Keratinocyte (primary cell): ENCODE data around the gene EIF5AL1. TPM values are rescaled to one million over a fixed set of nuclear protein-coding genes. Genes with fewer than 3 reads are reported as not detected.
"Not testable (repeated sequence)": the region's sequence is repeated elsewhere in the genome, so short reads cannot be mapped to it uniquely, and the experiment has no call there.

Experiments
- DNase-seq: peaks from one replicate; pipeline ENCODE4 v3.0.0-alpha.2; 2011; ENCODE audit warnings: low read depth, missing footprints, low spot score
- FAIRE-seq: peaks from 2 replicates; lab custom pipeline; 2011; peaks lifted over from hg19 to GRCh38; lab: Jason Lieb, UNC
- H2AFZ ChIP-seq: 2 replicates; pipeline ENCODE4 v1.6.0; 2012; ENCODE audit warnings: low read length, control low read depth, inconsistent platforms; ENCODE audit not compliant: control insufficient read depth
- H3K27ac ChIP-seq: 2 replicates; pipeline ENCODE4 v1.5.1; 2011; ENCODE audit warnings: low read length; ENCODE audit not compliant: control insufficient read depth, insufficient read depth
- H3K27me3 ChIP-seq: 3 replicates; pipeline ENCODE4 v1.6.0; 2011; ENCODE audit warnings: low read length; ENCODE audit not compliant: control insufficient read depth, insufficient read depth; ENCODE audit errors: extremely low read depth
- H3K36me3 ChIP-seq, 2 experiments: 2 replicates in 1 of 2; 3 replicates in 1 of 2; pipeline ENCODE4 v1.5.1; 2011; ENCODE audit warnings: low read length in 2 of 2, mild to moderate bottlenecking in 1 of 2; ENCODE audit not compliant: control insufficient read depth in 2 of 2, insufficient read depth in 2 of 2; ENCODE audit errors: extremely low read depth in 1 of 2
- H3K4me1 ChIP-seq: 3 replicates; pipeline ENCODE4 v1.5.1; 2011; ENCODE audit warnings: low read length; ENCODE audit not compliant: control insufficient read depth, insufficient read depth; ENCODE audit errors: extremely low read depth
- H3K4me2 ChIP-seq: 3 replicates; pipeline ENCODE4 v1.6.0; 2011; ENCODE audit warnings: low read depth, low read length; ENCODE audit not compliant: control insufficient read depth, insufficient read depth; ENCODE audit errors: extremely low read depth
- H3K4me3 ChIP-seq, 3 experiments: fragments of 200-600 bp in 1 of 3; sonication (generic) in 1 of 3; 2 replicates in 2 of 3; 3 replicates in 1 of 3; pipeline ENCODE4 v1.5.1; 2011 to 2016; ENCODE audit warnings: low read length in 3 of 3, mild to moderate bottlenecking in 3 of 3, control low read depth in 2 of 3, inconsistent platforms in 1 of 3, low read depth in 1 of 3, mixed read lengths in 1 of 3, mixed run types in 1 of 3, moderate library complexity in 1 of 3; ENCODE audit not compliant: control insufficient read depth in 2 of 3, insufficient read depth in 2 of 3; ENCODE audit errors: extremely low read depth in 1 of 3
- H3K79me2 ChIP-seq: 2 replicates; pipeline ENCODE4 v1.6.0; 2012; ENCODE audit warnings: low read length; ENCODE audit not compliant: control insufficient read depth, insufficient read depth
- H3K9ac ChIP-seq: 3 replicates; pipeline ENCODE4 v1.6.0; 2011; ENCODE audit warnings: low read length; ENCODE audit not compliant: control insufficient read depth, insufficient read depth; ENCODE audit errors: extremely low read depth
- H3K9me1 ChIP-seq: 3 replicates; pipeline ENCODE4 v1.6.0; 2011; ENCODE audit warnings: low read length; ENCODE audit not compliant: control insufficient read depth, insufficient read depth; ENCODE audit errors: extremely low read depth
- H3K9me3 ChIP-seq: 2 replicates; pipeline ENCODE4 v1.5.1; 2012; ENCODE audit warnings: low read depth, low read length; ENCODE audit not compliant: control insufficient read depth
- H4K20me1 ChIP-seq: 3 replicates; pipeline ENCODE4 v1.6.0; 2011; ENCODE audit warnings: low read length; ENCODE audit not compliant: control insufficient read depth, insufficient read depth; ENCODE audit errors: extremely low read depth
- CTCF ChIP-seq, 3 experiments: IDR thresholded peaks in 1 of 3; conservative IDR thresholded peaks in 1 of 3; optimal IDR thresholded peaks in 1 of 3; 2 replicates in 2 of 3; 3 replicates in 1 of 3; pipeline versions ENCODE3 to v1.5.1; 2011; ENCODE audit warnings: low read length in 3 of 3, mild to moderate bottlenecking in 3 of 3, moderate library complexity in 2 of 3, control low read depth in 1 of 3, inconsistent platforms in 1 of 3; ENCODE audit not compliant: insufficient read depth in 2 of 3; ENCODE audit errors: extremely low read depth in 1 of 3
- EZH2 ChIP-seq: IDR thresholded peaks from one replicate; pipeline ENCODE4 v1.6.1; 2012; ENCODE audit warnings: inconsistent platforms, mild to moderate bottlenecking, low read length, moderate library complexity
- dilution Hi-C: fragments of 300-500 bp; cut with MboI; formaldehyde crosslinking; loops from one replicate; pipeline ENCODE4 v1.7.0; 2020; ENCODE audit warnings: low sequenced_read_pairs; ENCODE audit not compliant: extremely low pct_ligation_motif_present
- polyA plus RNA-seq, 5 experiments: library from polyadenylated mRNA; depleted of rRNA in 3 of 5; stranded (reverse) in 3 of 5; stranded (forward) in 1 of 5; unstranded in 1 of 5; fragments of >200 nt; gene quantifications; 1 replicate in 1 of 5; 2 replicates in 3 of 5; 3 replicates in 1 of 5; pipeline versions ENCODE4 v1.2.1 to v1.2.3, GENCODE V29; 2011 to 2012; ENCODE audit warnings: missing spikeins in 2 of 5, low read depth in 1 of 5, low replicate concordance in 1 of 5

The EIF5AL1 gene
- polyA plus RNA-seq, 1 donor (not counting 4 experiments of a cell fraction or from before 2014, with no cell fraction given), result 1.2 TPM

DNA sequence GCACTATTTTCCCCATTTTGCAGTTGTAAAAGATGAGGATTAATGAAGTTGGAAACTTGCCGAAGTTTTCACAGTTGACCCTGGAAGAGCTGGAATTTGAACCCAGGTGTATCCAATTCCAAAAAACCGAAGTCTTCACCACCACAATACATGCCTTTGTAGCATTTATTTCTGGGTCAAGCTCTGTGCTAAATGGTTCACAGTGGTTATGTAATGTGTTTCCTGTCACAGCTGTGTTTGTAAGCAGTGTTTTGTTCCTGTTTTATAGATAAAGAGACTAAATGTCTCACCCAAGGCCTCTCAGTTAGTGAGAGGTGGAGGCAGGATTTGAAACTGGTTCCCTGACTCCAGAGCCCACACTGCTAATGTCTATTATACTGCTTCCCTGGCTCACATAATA is 30.3 kb downstream of the EIF5AL1 start:
- Histone ChIP-seq H3K9ac (no peak overlapping the region), H3K4me1 (no peaks in the 10 kb centered on the region), H3K27me3 (no peaks in the 10 kb centered on the region), H3K4me2 (no peak overlapping the region), H3K4me3 (no peak overlapping the region), H3K36me3 (no peaks in the 10 kb centered on the region), H3K9me3 (no peaks in the 10 kb centered on the region), H3K9me1 (no peaks in the 10 kb centered on the region), H3K79me2 (no peaks in the 10 kb centered on the region), H3K27ac (no peak overlapping the region), H2AFZ (no peak overlapping the region), H4K20me1 (no peaks in the 10 kb centered on the region)
- FAIRE-seq, result no peak
- TF ChIP-seq EZH2, result no peak
- TF ChIP-seq CTCF (optimal IDR thresholded peaks at IDR 0.05 in 1 of 3, IDR thresholded peaks at IDR 0.05 in 1 of 3, conservative IDR thresholded peaks at IDR 0.05 in 1 of 3; ENCODE audit: extremely low read depth in 1 of 3, insufficient read depth in 2 of 3, low read length in 3 of 3), result no peak
- dilution Hi-C loops, result no loop called here
- DNase-seq, result no peak

- H3K36me3 ChIP-seq, H2AFZ ChIP-seq, dilution Hi-C loops, H3K27ac ChIP-seq, FAIRE-seq, H3K4me2 ChIP-seq, H3K27me3 ChIP-seq, H3K9ac ChIP-seq, H3K9me1 ChIP-seq, H3K79me2 ChIP-seq, H3K4me3 ChIP-seq, DNase-seq, H3K9me3 ChIP-seq, H4K20me1 ChIP-seq, H3K4me1 ChIP-seq: not testable (repeated sequence)
Measured at GRCh38 chr10:79544408-79544807, 32.1 kb downstream of the EIF5AL1 start.

DNA sequence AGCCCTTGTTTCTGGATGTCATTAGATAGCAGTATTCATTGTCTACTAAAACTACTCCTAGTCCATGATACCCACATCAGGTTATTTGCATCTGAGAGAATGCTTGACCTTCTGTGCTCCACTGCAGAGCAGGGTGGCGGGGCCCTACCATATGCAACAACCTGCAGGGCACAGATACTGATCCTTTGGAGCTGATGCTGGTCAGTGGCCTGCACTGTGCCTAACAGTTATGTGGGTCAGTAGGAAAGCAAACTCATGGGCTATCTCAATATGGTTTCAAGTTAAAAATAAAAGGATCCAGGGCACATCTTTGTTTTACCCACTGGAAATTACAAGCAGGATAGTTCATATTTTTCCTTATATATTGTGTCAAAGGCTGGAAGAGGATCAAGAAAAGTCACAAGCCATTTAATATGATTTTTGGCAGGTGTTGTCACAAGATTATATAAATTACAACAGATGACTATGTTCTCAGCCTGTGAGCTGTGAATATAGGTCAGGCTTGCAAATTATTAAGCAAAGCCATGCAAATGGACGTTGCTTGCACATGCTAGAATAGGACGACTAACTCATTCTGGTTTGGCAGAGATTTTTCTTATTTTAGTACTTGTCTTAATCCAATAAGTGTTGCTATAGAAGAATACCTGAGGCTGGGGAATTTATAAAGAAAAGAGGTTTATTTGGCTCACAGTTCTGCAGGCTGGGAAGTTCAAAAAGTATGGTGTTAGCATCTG is 32.8 kb downstream of the EIF5AL1 start:
- H3K4me3 ChIP-seq, H3K79me2 ChIP-seq, H3K36me3 ChIP-seq, FAIRE-seq, H3K4me1 ChIP-seq, H2AFZ ChIP-seq, H3K27me3 ChIP-seq, H3K27ac ChIP-seq, H4K20me1 ChIP-seq, DNase-seq, H3K9me1 ChIP-seq, H3K4me2 ChIP-seq, H3K9ac ChIP-seq, H3K9me3 ChIP-seq, dilution Hi-C loops: not testable (repeated sequence)

DNA sequence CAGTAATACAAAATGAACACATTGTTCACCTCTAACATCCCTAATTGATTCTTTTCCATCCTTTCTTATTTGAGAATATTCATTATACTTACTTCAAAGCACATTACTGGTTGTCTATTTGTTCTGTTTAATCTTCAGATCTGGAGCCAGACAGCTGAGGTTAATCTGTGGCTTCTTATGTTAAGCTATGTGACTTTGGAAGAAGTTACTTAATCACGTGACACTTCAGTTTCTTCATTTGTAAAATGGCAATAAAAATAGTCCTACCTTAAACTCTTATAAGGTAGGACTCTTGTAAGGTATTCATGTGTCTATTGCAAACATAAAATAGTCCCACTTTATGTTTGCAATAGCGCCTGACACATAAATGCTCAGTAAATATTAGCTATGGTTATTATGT is 34.8 kb downstream of the EIF5AL1 start:
- H3K4me2 ChIP-seq, H3K9me3 ChIP-seq, H3K36me3 ChIP-seq, H3K27me3 ChIP-seq, FAIRE-seq, H3K9ac ChIP-seq, H2AFZ ChIP-seq, dilution Hi-C loops, H3K9me1 ChIP-seq, H3K4me3 ChIP-seq, H3K79me2 ChIP-seq, H3K4me1 ChIP-seq, H4K20me1 ChIP-seq, DNase-seq, H3K27ac ChIP-seq: not testable (repeated sequence)
